Measurements from ENCODE around the gene TOP2A.
"Not testable (repeated sequence)": the region's sequence is repeated elsewhere in the genome, so short reads cannot be mapped to it uniquely, and the experiment has no call there.

Gene TOP2A

GRCh38 chr17:40378966-40379365 is 38.7 kb downstream of the TOP2A start:
- no peak for DNase-seq

GRCh38 chr17:40377832-40378231 is 39.9 kb downstream of the TOP2A start:
- no peak for DNase-seq

- not testable (repeated sequence) for DNase-seq
These were observed 41.2 kb downstream of the TOP2A start for GRCh38 chr17:40376541-40376940.

GRCh38 chr17:40375786-40376185 is 41.9 kb downstream of the TOP2A start:
- not testable (repeated sequence) for DNase-seq

GRCh38 chr17:40374821-40375498 is 42.7 kb downstream of the TOP2A start:
- no peak for DNase-seq

- no peak for DNase-seq
These were observed 43.7 kb downstream of the TOP2A start for GRCh38 chr17:40373999-40374398.

GRCh38 chr17:40373324-40373723 is 44.4 kb downstream of the TOP2A start:
- no peak for DNase-seq

GRCh38 chr17:40372644-40373043 is 45.1 kb downstream of the TOP2A start:
- not testable (repeated sequence) for DNase-seq

GRCh38 chr17:40372031-40372430 is 45.7 kb downstream of the TOP2A start:
- no peak for DNase-seq

GRCh38 chr17:40371261-40371929 is 46.3 kb downstream of the TOP2A start:
- DNase-seq: no peak

GRCh38 chr17:40369923-40370322 is 47.8 kb downstream of the TOP2A start:
- DNase-seq: no peak

GRCh38 chr17:40367728-40368127 is 50.0 kb downstream of the TOP2A start:
- DNase-seq: not testable (repeated sequence)

- no peak for DNase-seq
These were observed 50.7 kb downstream of the TOP2A start for GRCh38 chr17:40366861-40367518.

- no peak for DNase-seq
These were observed 51.4 kb downstream of the TOP2A start for GRCh38 chr17:40366076-40366860.

- no peak for DNase-seq
These were observed 52.8 kb downstream of the TOP2A start for GRCh38 chr17:40364906-40365305.

GRCh38 chr17:40364121-40364861 is 53.4 kb downstream of the TOP2A start, which contains the start of gene GJD3:
TSS of gene GJD3 (minus strand) at chr17:40364737. CDS start at chr17:40363815, 922 bp downstream.
- DNase-seq: no peak

GRCh38 chr17:40363111-40363827 is 54.4 kb downstream of the TOP2A start:
- DNase-seq: no peak

- DNase-seq: no peak
These were observed 55.0 kb downstream of the TOP2A start for GRCh38 chr17:40362696-40363110.

GRCh38 chr17:40361925-40362695 is 55.6 kb downstream of the TOP2A start:
- DNase-seq: no peak
